Right hindlimb (tissue), 1 donor: ENCODE results near the gene SLC66A2.

Experiments
- DNase-seq: peaks from one replicate; pipeline ENCODE4 v3.0.0-alpha.2; 2018

SLC66A2 gene

GRCh38 chr18:79949697-79950487, 1.6 kb downstream of the SLC66A2 start:
- no peak for DNase-seq

DNA sequence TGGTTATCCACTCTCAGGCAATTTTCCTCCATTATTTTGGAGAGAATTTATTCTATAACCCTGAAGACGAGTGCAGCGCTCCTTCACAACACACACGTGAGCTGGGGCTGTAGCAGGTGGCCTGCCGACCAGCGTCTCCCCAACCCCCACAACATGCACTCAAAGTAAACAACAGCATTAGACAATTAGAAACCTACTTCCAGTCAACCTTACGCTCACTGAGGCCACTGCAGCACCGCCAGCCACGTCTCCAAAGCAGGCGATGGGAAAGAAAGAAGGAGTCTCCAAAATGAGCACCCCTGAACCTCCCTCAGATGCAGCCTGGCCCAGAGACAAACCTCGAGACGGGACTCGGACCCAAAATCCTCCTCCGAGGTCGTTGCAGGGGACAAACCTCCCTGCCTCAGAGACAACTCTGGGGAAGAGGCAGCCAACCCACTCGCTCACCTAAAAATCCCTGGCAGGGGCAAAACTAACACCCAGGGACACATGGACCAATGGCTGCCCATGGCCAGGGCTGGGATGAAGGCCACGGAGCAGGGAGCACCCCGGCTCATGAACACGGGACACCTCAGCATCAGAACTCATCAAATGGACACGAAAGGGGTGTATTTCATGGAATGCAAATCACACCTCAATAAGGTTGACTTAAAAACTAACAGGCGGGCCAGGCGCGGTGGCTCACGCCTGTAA, 2.6 kb downstream of the SLC66A2 start:
- no peak for DNase-seq

DNA sequence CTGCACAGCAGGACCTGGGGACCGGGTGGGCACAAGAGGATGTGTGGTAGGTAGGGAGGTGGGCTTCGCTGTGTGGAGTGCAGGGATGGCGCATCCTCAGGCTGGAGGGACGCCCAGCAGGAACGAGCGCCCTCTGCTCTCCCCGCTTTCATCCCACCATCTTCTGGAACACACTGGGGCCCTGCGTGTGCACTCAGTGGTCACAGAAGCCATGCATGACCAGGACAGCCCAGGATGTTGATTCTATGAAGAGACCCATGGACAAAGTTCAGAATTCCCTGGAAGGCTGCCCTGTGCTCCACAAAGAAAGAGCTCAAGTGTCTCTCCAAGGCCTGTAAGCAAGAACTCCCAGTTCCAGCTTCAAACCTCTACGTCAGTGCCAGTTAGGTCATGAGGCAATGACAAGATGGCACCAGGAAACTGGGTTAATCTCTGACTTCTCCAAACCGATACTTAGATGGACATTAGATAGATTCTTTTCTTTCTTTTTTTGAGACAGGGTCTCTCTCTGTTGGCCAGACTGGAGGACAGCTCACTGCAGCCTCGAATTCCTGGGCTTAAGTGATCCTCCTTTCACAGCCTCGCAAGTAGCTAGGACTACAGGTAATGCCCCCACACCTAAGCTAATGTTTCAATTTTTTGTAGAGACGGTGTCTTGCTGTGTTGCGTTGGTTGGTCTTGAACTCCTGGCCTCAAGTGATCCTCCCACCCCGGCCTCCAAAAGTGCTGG, 3.4 kb downstream of the SLC66A2 start:
- no peak for DNase-seq

DNA sequence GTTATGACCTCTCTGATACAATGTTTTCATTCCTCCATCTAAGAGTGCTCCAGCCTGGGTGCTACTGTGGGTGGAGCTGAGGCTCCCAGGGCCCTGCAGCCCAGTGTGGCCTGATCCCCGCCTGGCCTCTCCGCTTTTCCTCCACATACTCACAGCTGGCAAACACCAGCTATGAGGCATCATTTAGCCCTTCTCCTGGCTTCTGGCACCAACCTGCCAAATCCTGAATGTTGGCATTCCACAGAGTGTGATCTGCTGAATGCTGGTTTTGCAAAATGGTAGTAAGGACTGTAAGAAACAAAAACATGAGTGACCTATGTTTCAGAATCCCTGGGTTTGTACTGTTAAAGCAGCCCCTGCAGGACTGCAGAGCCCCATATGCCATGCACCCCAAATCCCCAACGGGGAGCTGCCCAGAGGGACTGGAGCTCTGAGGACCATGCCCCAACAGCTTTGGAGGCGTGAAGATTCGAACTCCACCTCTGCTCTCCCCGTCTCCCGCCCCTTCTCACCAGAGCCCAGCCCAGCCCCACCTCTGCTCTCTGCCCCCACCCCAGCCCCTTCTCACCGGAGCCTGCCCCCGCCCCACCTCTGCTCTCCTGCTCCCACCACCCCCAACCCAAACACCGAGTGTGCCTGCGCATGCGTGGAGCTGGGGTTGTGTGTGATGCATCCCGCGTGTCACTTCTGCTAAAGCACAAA, 4.2 kb downstream of the SLC66A2 start:
- no peak for DNase-seq

- DNase-seq: no peak
Observed at GRCh38 chr18:79945118-79946042, 6.1 kb downstream of the SLC66A2 start.

- no peak for DNase-seq
Observed at GRCh38 chr18:79944746-79945117, 6.7 kb downstream of the SLC66A2 start.

GRCh38 chr18:79944126-79944731, 7.2 kb downstream of the SLC66A2 start:
- DNase-seq: no peak

- DNase-seq: no peak
Observed at GRCh38 chr18:79943608-79944125, 7.8 kb downstream of the SLC66A2 start.

DNA sequence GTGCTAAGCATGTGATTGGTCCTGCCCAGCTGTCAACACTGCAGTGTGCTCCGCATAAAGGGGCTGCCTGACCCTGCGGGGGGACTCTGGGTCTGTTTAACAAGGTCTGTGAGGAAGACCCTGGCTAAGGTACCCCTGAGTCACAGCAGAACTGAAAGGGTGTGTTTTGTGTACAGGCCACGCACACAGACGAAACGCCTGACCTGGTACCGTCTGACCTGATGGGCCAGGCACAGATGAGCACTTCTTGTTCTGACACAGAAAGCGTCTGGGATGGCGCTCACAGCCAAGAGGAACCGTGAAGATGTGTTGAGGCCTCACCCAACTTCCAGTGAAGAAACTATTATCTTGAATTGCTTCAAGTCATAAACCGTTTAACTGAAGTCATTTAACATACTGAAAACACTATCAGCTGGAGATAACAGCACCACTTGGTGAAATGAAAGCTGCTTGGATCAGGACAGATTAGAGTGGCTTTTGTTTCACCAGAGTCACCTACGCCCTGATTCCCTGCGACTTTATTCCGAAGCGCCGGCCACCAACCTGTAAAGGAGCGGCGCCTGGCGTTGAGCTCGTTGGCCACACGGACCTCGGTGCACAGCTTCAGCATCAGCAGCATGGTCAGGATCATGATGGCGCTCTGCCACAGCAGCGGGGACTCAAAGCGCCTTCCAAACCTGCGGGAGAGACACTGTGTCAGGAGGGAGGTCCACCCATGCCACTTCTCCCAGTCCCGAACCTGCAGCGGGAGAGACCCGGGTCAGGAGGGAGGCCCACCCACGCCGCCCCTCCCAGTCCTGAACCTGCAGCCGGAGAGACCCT, 8.5 kb downstream of the SLC66A2 start:
- DNase-seq: no peak

GRCh38 chr18:79942211-79942610, 9.2 kb downstream of the SLC66A2 start:
- no peak for DNase-seq

GRCh38 chr18:79941473-79942119, 9.9 kb downstream of the SLC66A2 start:
- DNase-seq: no peak

- DNase-seq: no peak
Observed at GRCh38 chr18:79940814-79941472, 10.5 kb downstream of the SLC66A2 start.

- no peak for DNase-seq
Observed at GRCh38 chr18:79940126-79940813, 11.2 kb downstream of the SLC66A2 start.

DNA sequence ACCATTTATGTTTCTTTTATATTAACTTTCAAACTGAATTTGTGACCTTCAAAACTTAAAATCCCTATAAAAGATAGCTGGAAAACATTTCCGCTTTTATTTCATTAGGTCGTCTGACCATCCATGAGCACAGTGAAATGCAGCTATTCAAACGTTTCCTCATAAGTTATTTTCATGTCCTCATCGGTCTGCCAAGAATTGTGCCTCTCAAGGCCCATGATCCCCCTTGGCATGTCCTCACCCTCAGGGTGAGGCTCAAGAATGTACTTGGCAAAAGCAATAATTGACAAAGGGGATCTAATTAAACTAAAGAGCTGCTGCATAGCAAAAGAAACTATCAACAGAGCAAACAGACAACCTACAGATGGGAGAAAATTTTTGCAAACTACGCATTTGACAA, 12.4 kb downstream of the SLC66A2 start:
- no peak for DNase-seq

- DNase-seq: no peak
Observed at GRCh38 chr18:79938196-79938595, 13.3 kb downstream of the SLC66A2 start.

DNA sequence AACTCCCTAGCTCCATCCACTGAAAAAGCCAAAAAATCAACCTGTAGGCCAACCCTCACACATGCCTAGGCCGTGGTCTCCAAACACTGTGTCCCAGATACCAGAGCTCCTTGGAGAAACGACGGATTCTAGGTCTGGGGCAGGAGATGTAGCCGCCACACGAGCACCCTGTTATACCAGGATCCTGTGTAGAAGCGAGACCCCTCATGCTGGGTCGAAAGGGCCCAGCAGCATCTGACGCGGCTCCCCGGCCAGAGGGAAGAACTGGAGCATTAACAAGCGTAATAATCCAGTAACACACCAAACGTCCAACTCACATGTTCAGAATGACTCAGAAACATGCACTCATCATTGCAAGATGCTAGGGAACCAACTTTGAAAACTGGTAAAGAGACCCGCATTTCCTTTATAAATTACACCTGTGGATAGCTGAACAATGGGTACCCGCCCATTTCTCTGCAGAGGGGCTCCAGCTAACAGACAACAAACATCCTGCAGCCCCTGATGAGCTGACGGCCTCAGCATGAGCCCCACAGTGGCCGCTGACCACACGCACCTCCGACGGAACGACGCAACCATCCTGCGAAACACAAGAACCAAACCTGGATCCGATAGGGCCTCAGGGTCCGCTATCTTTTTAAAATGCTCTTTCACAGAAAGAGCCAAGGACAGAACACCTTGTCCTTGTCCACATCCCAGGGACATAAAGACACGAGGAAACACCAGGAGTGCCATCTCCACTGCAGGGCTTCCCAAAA, 14.2 kb downstream of the SLC66A2 start:
- DNase-seq: no peak

DNA sequence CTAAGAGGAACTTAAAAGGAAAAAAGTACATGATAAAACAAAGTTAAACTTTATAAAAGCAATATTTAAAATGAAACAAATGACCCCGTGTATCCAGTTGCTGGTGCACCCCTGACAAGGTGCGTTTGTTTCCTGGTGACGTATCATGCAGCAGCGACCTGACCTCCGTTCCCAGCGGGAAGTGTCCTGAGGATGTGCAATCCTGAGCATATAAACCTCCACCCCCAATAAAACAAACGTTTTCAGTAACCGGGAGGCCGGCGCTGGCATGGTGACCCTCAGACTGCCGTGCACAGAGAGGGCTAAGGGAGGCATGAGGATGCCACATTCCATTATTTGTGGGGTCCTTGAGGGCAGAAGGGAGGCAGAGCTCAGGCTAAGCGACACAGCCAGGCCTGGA, 14.8 kb downstream of the SLC66A2 start:
- DNase-seq: no peak

DNA sequence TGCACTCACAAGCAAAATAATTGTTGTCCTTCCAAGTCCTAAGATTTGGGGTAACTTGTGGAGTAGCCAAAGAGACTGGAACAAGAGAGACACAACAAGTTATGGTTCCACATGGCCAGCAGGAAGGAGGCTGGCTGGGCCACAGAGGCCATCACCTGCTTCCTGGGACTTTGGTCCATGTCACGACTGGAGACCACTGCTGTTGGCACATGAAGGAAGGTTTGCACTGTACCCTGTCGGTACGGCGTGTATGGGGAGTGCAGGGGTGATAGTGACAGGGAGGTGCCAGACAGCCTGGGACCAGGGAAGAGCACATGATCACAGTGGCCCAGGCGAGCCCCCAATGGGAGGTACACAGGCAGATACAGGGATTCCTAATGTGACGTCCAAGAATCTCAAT, 15.5 kb downstream of the SLC66A2 start:
- DNase-seq: no peak
